Stimulated activated CD4-positive, alpha-beta T cell treated with anti-CD3 and anti-CD28 coated beads, TNF-alpha, amount 100 ng/mL, for 4 hours (primary cell): ENCODE data around the gene KLHL34.

Experiments used
- DNase-seq, 3 experiments: peaks; one replicate each; pipeline ENCODE4 v3.0.0-alpha.2; 2020; ENCODE audit warnings: low read depth in 3 of 3

The KLHL34 gene

GRCh38 chrX:21655901-21656586, 2.1 kb downstream of the KLHL34 start:
- no peak for DNase-seq

GRCh38 chrX:21645886-21646285, 12.2 kb downstream of the KLHL34 start:
- no peak for DNase-seq

DNA sequence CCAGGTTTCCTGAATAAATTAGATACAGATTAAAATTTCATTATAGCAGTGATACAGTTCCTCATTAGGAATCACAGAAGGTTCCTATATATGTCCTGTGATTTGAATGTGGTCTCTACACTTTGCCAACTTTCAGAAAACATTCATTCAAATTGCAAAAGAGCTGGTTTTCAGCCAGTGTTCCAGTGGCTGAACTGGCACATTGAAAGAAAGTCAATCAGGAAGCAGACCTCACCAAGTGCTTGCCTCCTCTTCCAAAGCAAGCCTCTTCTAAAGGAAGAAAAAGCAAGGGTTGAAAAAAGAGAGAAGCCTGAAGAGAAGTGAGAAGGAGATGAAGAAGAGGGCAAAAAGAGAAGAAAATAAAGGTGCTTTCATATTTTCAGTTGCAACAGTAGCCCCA, 12.7 kb downstream of the KLHL34 start:
- no peak for DNase-seq

DNA sequence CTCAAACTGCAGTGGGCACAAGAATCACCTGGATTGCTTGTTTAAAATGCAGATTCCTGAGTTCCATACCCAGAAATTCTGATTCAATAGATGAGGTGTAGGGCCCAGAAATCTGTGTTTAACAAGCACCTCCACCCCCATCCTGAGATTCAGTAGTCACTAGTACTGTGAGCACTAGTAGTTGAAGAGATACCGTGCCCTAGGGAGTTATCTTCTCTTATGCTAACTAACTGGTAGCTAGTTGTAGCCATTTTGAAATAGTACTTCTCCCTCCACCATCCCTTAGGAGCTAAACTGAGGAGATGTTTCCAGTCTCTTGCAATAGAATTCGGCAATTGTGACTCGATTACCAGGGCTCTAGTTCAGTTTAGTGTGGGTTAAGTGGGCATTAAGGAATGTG, 18.4 kb downstream of the KLHL34 start:
- DNase-seq: no peak

DNA sequence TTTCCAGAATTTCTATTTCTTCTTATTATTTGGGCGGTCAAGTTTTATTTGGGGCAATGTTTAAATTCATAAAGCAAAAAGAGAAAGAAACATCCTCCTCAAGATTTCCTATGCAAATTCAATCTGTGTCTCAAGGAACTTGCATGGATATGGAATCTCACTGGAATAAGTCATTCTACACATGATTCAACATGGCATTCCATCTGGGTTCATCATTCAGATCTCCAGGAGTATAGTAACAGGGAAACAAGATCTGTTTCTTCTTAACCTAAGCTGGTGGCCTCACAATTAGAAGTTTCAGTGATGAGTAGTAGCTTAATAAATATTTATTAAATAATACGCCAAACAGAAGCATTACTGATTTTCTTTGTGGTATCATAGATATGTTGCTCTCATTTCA, 19.8 kb downstream of the KLHL34 start:
- DNase-seq: no peak

GRCh38 chrX:21632027-21632426, 26.1 kb downstream of the KLHL34 start:
- no peak for DNase-seq

DNA sequence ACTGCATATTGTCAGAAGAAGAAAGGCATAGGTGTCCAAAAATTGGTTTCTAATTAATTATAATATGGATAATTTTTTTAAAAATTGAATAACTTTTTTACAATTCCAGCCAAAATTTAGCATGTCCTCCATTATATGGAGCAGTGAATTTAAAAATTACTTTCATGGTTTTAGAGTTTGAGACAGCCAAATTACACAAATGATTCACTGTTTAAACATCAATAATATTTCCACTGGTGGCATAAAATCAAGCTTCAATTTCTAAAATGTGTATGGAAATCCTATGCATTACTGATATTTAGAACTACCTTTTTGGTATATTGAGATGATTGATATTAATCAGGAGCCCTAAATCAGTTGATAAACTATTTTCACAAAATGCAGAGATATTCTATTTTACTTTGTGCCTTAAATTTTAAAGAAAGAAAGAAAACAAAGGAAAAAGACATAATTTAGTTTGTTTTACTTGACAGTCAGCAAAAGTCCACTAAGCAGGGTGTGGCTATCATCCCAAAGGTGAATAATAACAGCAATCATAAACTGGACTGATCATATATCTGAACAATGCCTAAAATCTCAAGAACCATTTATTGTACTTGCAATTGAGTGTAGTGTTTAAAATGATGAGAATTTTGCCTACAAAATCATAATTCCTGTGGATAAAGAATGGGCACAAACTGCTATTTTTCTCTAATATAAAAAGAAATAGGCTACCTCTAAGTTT, 34.2 kb downstream of the KLHL34 start:
- no peak for DNase-seq

DNA sequence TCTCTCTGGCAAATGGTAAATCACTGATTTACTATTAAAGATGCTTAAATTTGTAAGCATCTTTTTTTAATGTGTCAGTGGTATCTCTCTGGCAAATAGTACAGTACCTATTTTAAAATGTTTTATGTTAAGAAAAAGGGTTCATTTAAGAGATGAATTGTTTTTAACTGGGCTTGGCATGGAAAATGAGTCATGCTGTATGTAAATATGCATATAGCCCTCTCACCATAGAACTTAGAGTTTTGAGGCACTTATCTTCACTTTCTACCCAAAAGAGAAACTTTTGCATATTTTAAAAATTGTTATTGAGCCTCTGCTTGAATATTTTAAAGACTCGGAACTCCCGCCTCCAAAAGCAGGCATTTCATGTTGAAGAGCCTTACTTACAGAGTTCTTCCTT, 37.9 kb downstream of the KLHL34 start:
- no peak for DNase-seq

GRCh38 chrX:21616386-21616785, 41.7 kb downstream of the KLHL34 start:
- no peak for DNase-seq

DNA sequence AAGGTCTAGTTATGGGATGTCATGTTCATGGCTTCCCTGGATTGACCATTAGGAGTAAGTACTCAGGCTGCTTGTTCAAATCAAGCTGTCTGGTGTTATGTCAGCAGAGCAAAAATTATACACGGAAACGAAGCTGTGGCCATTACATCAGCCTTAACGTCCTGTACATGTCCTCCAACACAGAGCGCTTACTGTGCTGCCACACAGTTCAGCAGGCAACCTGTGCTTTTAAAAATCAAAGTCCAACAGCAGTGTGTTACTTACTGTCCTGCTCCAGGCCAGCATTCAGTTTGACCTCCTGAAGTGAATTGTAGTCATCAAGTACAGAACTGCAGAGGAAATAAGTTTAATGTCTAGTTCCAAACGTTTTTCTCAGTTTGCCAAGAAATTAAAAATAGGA, 46.0 kb downstream of the KLHL34 start:
- no peak for DNase-seq

- no peak for DNase-seq
These were observed 48.0 kb downstream of the KLHL34 start for GRCh38 chrX:21610168-21610567.

- DNase-seq: no peak
These were observed 52.1 kb downstream of the KLHL34 start for GRCh38 chrX:21606002-21606401.
